ENCODE data around the gene USO1.
"Not testable (repeated sequence)": the region's sequence is repeated elsewhere in the genome, so short reads cannot be mapped to it uniquely, and the experiment has no call there.

The USO1 gene

GRCh38 chr4:75714704-75715103, 9.7 kb upstream of the USO1 start:
- peak overlapping the region; percentile 67 for H3K27ac ChIP-seq (ENCODE audit: low read depth, low read length)
- no peaks in the 10 kb centered on the region for H3K36me3 ChIP-seq (ENCODE audit: insufficient read depth, low read length)
- H3K79me2 ChIP-seq (ENCODE audit: control insufficient read depth, insufficient read depth, low read length, unreplicated experiment): no peaks in the 10 kb centered on the region
- H2AFZ ChIP-seq (ENCODE audit: low read length, unreplicated experiment): peak overlapping the region; percentile 87
- H3K4me3 ChIP-seq (ENCODE audit: low read depth, low read length): peak overlapping the region; percentile 38
- peaks cover 18% of the 10 kb centered on the region for H3K4me1 ChIP-seq (ENCODE audit: control insufficient read depth, insufficient read depth, low read length, unreplicated experiment)
- H3K27me3 ChIP-seq (ENCODE audit: insufficient read depth, low read length): no peaks in the 10 kb centered on the region

- H3K79me2 ChIP-seq (ENCODE audit: control insufficient read depth, insufficient read depth, low read length, unreplicated experiment): no peaks in the 10 kb centered on the region
- no peaks in the 10 kb centered on the region for H3K36me3 ChIP-seq (ENCODE audit: insufficient read depth, low read length)
- H3K4me3 ChIP-seq (ENCODE audit: low read depth, low read length): peak overlapping the region; percentile 38
- peaks cover 18% of the 10 kb centered on the region for H3K4me1 ChIP-seq (ENCODE audit: control insufficient read depth, insufficient read depth, low read length, unreplicated experiment)
- peak overlapping the region; percentile 87 for H2AFZ ChIP-seq (ENCODE audit: low read length, unreplicated experiment)
- peak overlapping the region; percentile 67 for H3K27ac ChIP-seq (ENCODE audit: low read depth, low read length)
- H3K27me3 ChIP-seq (ENCODE audit: insufficient read depth, low read length): no peaks in the 10 kb centered on the region
Observed at GRCh38 chr4:75715105-75715799, 9.1 kb upstream of the USO1 start.

GRCh38 chr4:75716054-75716453, 8.3 kb upstream of the USO1 start:
- H3K79me2 ChIP-seq (ENCODE audit: control insufficient read depth, insufficient read depth, low read length, unreplicated experiment): not testable (repeated sequence)

GRCh38 chr4:75717408-75717807, 7.0 kb upstream of the USO1 start:
- no peak overlapping the region for H2AFZ ChIP-seq (ENCODE audit: low read length, unreplicated experiment)
- peaks cover 25% of the 10 kb centered on the region for H3K4me1 ChIP-seq (ENCODE audit: control insufficient read depth, insufficient read depth, low read length, unreplicated experiment)
- H3K36me3 ChIP-seq (ENCODE audit: insufficient read depth, low read length): no peaks in the 10 kb centered on the region
- H3K4me3 ChIP-seq (ENCODE audit: low read depth, low read length): no peak overlapping the region
- no peak overlapping the region for H3K27ac ChIP-seq (ENCODE audit: low read depth, low read length)
- peaks cover 5% of the 10 kb centered on the region for H3K79me2 ChIP-seq (ENCODE audit: control insufficient read depth, insufficient read depth, low read length, unreplicated experiment)
- H3K27me3 ChIP-seq (ENCODE audit: insufficient read depth, low read length): no peaks in the 10 kb centered on the region

More at GRCh38 chr4:75716054-75716453, 8.3 kb upstream of the USO1 start:
- H2AFZ ChIP-seq (ENCODE audit: low read length, unreplicated experiment); H3K27ac ChIP-seq (ENCODE audit: low read depth, low read length); H3K4me3 ChIP-seq (ENCODE audit: low read depth, low read length); H3K36me3 ChIP-seq (ENCODE audit: insufficient read depth, low read length); H3K27me3 ChIP-seq (ENCODE audit: insufficient read depth, low read length): not testable (repeated sequence)
- H3K4me1 ChIP-seq (ENCODE audit: control insufficient read depth, insufficient read depth, low read length, unreplicated experiment): peaks cover 18% of the 10 kb centered on the region

- H3K4me3 ChIP-seq (ENCODE audit: low read depth, low read length): no peak overlapping the region
- peaks cover 31% of the 10 kb centered on the region for H3K4me1 ChIP-seq (ENCODE audit: control insufficient read depth, insufficient read depth, low read length, unreplicated experiment)
- peaks cover 7% of the 10 kb centered on the region for H3K79me2 ChIP-seq (ENCODE audit: control insufficient read depth, insufficient read depth, low read length, unreplicated experiment)
- H2AFZ ChIP-seq (ENCODE audit: low read length, unreplicated experiment): no peak overlapping the region
- H3K27ac ChIP-seq (ENCODE audit: low read depth, low read length): no peak overlapping the region
- H3K36me3 ChIP-seq (ENCODE audit: insufficient read depth, low read length): no peaks in the 10 kb centered on the region
- H3K27me3 ChIP-seq (ENCODE audit: insufficient read depth, low read length): no peaks in the 10 kb centered on the region
Observed at GRCh38 chr4:75718529-75718928, 5.8 kb upstream of the USO1 start.

GRCh38 chr4:75722417-75722816, 2.0 kb upstream of the USO1 start:
- no peak overlapping the region for H3K27ac ChIP-seq (ENCODE audit: low read depth, low read length)
- peaks cover 36% of the 10 kb centered on the region for H3K79me2 ChIP-seq (ENCODE audit: control insufficient read depth, insufficient read depth, low read length, unreplicated experiment)
- peaks cover 31% of the 10 kb centered on the region for H3K4me1 ChIP-seq (ENCODE audit: control insufficient read depth, insufficient read depth, low read length, unreplicated experiment)
- no peak overlapping the region for H2AFZ ChIP-seq (ENCODE audit: low read length, unreplicated experiment)
- no peak overlapping the region; the same call in 1 of the 2 replicates for H3K4me3 ChIP-seq (ENCODE audit: low read depth, low read length)
- H3K36me3 ChIP-seq (ENCODE audit: insufficient read depth, low read length): no peaks in the 10 kb centered on the region
- H3K27me3 ChIP-seq (ENCODE audit: insufficient read depth, low read length): no peaks in the 10 kb centered on the region

- Histone ChIP-seq H3K36me3 (ENCODE audit: insufficient read depth, low read length) (no peaks in the 10 kb centered on the region), H3K79me2 (ENCODE audit: control insufficient read depth, insufficient read depth, low read length, unreplicated experiment) (peaks cover 46% of the 10 kb centered on the region), H3K4me1 (ENCODE audit: control insufficient read depth, insufficient read depth, low read length, unreplicated experiment) (peaks cover 36% of the 10 kb centered on the region), H3K27ac (ENCODE audit: low read depth, low read length) (peak overlapping the region; percentile 60), H3K4me3 (ENCODE audit: low read depth, low read length) (peak overlapping the region; percentile 83), H3K27me3 (ENCODE audit: insufficient read depth, low read length) (no peaks in the 10 kb centered on the region), H2AFZ (ENCODE audit: low read length, unreplicated experiment) (peak overlapping the region; percentile 85)
Observed at GRCh38 chr4:75723163-75724065, 963 bp upstream of the USO1 start.

GRCh38 chr4:75724867-75725724, 719 bp downstream of the USO1 start:
- peak overlapping the region; percentile 12 for H2AFZ ChIP-seq (ENCODE audit: low read length, unreplicated experiment)
- peak overlapping the region; percentile 83 for H3K4me3 ChIP-seq (ENCODE audit: low read depth, low read length)
- peaks cover 42% of the 10 kb centered on the region for H3K4me1 ChIP-seq (ENCODE audit: control insufficient read depth, insufficient read depth, low read length, unreplicated experiment)
- peak overlapping the region; percentile 70 for H3K27ac ChIP-seq (ENCODE audit: low read depth, low read length)
- H3K27me3 ChIP-seq (ENCODE audit: insufficient read depth, low read length): no peaks in the 10 kb centered on the region
- H3K79me2 ChIP-seq (ENCODE audit: control insufficient read depth, insufficient read depth, low read length, unreplicated experiment): peaks cover 60% of the 10 kb centered on the region
- no peaks in the 10 kb centered on the region for H3K36me3 ChIP-seq (ENCODE audit: insufficient read depth, low read length)

- H3K27ac ChIP-seq (ENCODE audit: low read depth, low read length); H2AFZ ChIP-seq (ENCODE audit: low read length, unreplicated experiment); H3K27me3 ChIP-seq (ENCODE audit: insufficient read depth, low read length); H3K36me3 ChIP-seq (ENCODE audit: insufficient read depth, low read length): not testable (repeated sequence)
- H3K4me3 ChIP-seq (ENCODE audit: low read depth, low read length): peak overlapping the region; percentile 83
- H3K79me2 ChIP-seq (ENCODE audit: control insufficient read depth, insufficient read depth, low read length, unreplicated experiment): peaks cover 66% of the 10 kb centered on the region
- peaks cover 45% of the 10 kb centered on the region for H3K4me1 ChIP-seq (ENCODE audit: control insufficient read depth, insufficient read depth, low read length, unreplicated experiment)
Observed at GRCh38 chr4:75725942-75726538, 1.7 kb downstream of the USO1 start.

- peaks cover 45% of the 10 kb centered on the region for H3K4me1 ChIP-seq (ENCODE audit: control insufficient read depth, insufficient read depth, low read length, unreplicated experiment)
- H3K27ac ChIP-seq (ENCODE audit: low read depth, low read length): peak overlapping the region; percentile 32
- peaks cover 66% of the 10 kb centered on the region for H3K79me2 ChIP-seq (ENCODE audit: control insufficient read depth, insufficient read depth, low read length, unreplicated experiment)
Observed at GRCh38 chr4:75726577-75726976, 2.2 kb downstream of the USO1 start.

More at GRCh38 chr4:75726577-75726976, 2.2 kb downstream of the USO1 start:
- peak overlapping the region; percentile 1 for H2AFZ ChIP-seq (ENCODE audit: low read length, unreplicated experiment)
- peak overlapping the region; percentile 83 for H3K4me3 ChIP-seq (ENCODE audit: low read depth, low read length)
- H3K27me3 ChIP-seq (ENCODE audit: insufficient read depth, low read length): no peaks in the 10 kb centered on the region
- no peaks in the 10 kb centered on the region for H3K36me3 ChIP-seq (ENCODE audit: insufficient read depth, low read length)
